ENCODE results near the gene CRELD2. TPM values are rescaled to one million over a fixed set of nuclear protein-coding genes. Genes with fewer than 3 reads are reported as not detected.

CRELD2 gene
- total RNA-seq, 1 donor from 2014 or later, result 27.4 TPM

DNA sequence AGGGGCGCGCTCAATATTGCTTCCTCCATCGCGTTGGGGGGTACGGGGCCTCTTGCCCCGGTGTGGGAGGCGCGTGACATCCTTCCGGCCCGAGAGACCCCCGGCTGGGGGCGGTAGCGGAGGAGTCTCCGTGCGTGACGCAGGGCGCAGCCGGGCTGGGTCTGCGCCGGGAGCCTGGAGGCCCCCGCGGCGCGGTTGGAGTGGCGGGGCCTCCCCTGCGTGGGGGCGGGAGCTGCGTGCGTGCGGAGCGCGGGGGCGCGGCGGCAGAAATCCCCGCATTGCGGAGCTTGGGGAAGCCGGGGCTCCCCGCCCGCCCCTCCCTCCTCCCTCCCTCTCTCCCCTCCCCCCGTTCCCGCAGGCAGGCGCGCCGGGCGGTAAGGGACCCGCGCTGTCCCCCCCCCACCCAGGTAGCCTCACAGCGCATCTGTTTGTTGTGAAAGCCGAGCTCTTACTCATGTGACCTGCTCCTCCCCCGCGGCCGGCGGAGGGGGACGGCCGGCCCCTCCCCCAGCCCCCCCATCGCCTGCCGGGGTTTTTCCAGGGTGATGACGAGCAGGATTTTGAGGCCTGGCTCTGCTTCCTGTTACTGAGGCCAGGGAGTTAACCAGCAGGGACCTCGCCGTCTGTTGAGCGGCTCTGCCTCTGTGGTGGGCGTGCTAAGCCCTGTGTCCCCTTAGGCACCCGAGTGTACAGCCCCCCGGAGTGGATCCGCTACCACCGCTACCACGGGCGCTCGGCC is 43.7 kb downstream of the CRELD2 start:
- ATAC-seq (peak; percentile 63), DNase-seq (peak; percentile 91)
- intact Hi-C loops (cut with micrococcal nuclease), result no loop called here

- intact Hi-C loops (cut with micrococcal nuclease), result no loop called here
- ATAC-seq (no peak), DNase-seq (peak; percentile 53)
Measured at GRCh38 chr22:49962751-49963646, 44.6 kb downstream of the CRELD2 start.

DNA sequence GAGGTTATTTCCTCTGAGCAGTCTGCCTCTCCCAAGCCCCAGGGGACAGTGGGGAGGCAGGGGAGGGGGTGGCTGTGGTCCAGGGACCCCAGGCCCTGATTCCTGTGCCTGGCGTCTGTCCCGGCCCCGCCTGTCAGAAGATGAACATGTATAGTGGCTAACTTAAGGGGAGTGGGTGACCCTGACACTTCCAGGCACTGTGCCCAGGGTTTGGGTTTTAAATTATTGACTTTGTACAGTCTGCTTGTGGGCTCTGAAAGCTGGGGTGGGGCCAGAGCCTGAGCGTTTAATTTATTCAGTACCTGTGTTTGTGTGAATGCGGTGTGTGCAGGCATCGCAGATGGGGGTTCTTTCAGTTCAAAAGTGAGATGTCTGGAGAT is 45.2 kb downstream of the CRELD2 start:
- ATAC-seq, result no peak
- intact Hi-C loops (cut with micrococcal nuclease), result no loop called here
- no peak for DNase-seq

DNA sequence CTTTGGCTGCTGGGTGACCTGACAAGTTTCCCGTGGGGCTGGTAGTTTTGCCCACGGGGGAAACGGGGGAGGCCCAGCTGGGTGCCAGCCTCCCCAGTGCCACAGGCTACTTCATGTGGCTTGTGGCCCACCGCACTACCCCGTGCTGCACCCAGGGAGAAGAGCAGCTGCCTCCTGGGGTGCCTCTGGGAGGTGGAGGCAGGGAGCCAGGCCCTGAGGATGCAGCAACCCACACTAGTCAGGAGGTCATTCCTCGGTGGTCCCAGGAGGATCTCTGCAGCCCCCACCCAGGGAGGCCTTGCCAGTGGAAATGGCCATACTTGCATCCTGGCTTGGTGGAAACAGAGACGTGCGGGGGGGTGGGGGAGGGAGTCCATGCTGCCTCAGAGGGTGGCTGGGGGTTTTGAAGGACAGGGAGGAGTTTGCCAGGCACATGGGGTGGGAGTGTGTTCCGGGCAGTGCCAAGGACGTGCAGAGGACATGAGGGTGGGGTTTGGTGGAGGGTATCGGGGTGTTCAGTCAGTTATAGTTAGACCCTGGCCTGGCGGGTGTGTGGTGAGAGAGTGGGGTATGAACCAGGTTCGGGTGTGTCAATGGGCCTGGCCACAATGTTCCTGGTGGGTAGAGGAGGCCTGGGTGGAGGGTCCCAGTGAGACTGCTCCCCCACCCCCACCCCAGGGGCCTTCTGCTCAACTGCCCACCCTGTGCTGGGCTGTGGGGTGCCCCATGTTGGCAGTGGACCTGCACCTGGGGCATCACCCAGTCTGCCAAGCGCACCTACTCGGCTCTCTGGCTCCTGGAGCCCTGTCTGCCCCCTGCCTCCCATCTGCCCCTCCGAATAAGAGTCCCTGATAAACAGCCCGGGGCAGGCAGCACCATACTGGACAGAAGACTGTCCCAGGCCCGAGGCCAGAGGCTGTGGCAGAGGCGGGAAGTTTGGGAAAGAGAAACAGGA is 46.0 kb downstream of the CRELD2 start:
- intact Hi-C loops (cut with micrococcal nuclease), result no loop called here
- ATAC-seq (no peak), DNase-seq (peak; percentile 40)

- intact Hi-C loops (cut with micrococcal nuclease), result no loop called here
- ATAC-seq (no peak), DNase-seq (peak; percentile 38)
Measured at GRCh38 chr22:49965091-49966040, 46.9 kb downstream of the CRELD2 start.

DNA sequence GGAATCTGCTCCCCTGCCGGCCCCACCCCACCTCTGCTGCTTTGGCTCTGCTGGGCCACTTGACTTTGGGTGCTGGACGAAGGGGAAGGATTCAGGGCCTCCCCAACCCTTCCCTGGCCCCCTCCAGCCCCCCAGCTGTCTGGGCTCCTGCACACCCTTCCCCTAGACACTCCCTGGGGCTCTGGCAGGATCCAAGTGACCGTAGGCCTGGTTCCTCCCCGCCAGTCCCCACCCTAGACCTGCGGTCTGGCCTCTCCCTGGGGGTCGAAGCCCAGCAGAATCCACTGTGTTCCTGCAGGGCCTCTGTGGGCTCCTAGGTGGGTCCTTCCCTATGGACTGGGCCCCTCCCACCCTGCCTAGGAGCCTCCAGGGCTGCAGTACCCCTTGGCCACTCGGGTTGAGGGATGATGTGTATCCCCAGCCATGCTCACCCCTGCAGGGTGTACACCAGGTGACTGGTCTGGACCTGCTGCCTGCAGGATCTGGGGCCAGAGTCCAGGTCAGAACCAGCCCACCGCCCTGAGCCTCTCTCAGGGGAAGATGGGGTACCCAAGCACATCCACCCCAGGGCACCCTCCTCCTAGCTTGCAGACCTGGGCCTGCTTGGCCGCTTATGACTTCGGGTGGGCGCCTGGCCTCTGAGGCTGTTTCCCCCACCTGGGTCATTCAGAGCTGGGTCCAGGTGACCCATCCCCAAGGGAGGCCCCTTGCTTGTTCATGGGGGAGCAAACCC is 47.8 kb downstream of the CRELD2 start:
- DNase-seq, result peak; percentile 33
- ATAC-seq, result no peak
- intact Hi-C loops (cut with micrococcal nuclease), result no loop called here

DNA sequence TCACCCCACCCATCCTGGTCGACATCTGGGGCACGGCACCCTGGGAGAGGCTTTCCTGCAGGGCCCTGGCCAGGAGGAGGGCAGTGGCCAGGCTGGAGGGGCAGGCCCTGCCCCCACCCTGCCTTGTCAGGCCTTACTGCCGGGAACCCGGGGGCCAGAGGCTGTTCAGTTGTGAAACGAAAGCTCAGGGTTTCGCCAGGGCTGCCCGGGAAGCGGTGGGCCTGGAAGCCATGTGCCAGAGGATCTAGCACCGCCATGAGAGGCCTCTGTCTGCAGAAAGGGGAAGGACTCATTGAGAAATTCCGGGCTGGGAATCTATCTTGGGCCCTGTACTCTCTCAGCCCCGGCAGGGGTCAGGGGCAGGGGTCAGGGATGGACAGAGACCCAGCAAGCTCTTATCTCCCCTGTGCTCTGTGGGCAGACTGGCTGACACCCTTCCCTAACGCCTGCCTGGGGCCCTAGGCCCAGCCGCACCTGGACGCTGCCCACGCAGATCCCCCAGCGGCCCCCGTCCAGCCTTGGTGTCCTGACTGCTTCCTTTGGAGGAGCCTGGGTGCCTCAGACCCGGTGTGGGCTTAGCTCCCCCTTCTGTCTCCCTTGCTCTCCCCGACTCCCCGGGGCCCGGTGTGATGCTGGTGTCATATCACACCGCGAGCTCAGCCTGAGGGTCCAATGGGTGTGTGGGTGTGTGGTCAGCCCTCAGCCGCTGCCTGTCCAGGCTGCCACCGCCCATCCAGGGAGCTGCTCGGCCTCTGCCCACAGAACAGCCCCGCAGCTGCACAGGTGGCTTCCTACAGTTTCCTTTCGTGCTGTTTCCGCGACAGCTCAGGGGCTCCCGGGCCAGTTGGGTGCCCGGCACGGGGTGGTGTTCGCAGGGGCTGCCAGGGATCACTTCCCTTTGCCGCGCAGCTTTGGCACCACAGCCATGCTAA is 48.6 kb downstream of the CRELD2 start:
- peak; percentile 64 for DNase-seq
- no peak for ATAC-seq
- intact Hi-C loops (cut with micrococcal nuclease), result no loop called here

GRCh38 chr22:49967706-49968208 is 49.3 kb downstream of the CRELD2 start:
- ATAC-seq (no peak), DNase-seq (peak; percentile 74)
- intact Hi-C loops (cut with micrococcal nuclease), result no loop called here

DNA sequence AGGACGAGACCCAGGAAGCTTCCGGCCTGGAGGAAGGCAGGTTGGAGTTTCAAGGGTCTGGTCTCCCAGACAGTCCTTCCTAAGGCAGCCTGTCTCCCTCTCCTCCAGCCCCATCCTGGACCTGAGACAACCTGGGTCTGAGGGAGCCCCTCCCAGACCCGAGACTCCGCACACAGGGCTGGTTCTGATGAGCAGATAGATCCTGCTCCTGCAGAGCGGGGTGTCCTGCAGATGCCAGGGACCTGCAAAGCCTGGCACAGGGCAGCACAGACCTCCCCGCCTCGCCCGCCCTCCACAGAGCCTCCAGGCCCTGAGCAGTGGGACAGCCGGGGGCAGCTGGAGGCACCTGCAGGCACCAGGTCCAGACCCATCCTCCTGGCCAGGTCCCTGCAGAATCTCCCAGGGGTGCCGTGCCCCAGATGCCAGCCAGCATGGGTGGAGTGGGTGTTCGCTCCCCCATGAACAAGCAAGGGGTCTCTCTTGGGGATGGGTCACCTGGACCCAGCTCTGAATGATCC is 49.9 kb downstream of the CRELD2 start:
- intact Hi-C loops (cut with micrococcal nuclease), result no loop called here
- ATAC-seq (no peak), DNase-seq (peak; percentile 32)

- ATAC-seq (no peak), DNase-seq (peak; percentile 43)
- intact Hi-C loops (cut with micrococcal nuclease), result no loop called here
Measured at GRCh38 chr22:49968831-49969661, 50.6 kb downstream of the CRELD2 start.

DNA sequence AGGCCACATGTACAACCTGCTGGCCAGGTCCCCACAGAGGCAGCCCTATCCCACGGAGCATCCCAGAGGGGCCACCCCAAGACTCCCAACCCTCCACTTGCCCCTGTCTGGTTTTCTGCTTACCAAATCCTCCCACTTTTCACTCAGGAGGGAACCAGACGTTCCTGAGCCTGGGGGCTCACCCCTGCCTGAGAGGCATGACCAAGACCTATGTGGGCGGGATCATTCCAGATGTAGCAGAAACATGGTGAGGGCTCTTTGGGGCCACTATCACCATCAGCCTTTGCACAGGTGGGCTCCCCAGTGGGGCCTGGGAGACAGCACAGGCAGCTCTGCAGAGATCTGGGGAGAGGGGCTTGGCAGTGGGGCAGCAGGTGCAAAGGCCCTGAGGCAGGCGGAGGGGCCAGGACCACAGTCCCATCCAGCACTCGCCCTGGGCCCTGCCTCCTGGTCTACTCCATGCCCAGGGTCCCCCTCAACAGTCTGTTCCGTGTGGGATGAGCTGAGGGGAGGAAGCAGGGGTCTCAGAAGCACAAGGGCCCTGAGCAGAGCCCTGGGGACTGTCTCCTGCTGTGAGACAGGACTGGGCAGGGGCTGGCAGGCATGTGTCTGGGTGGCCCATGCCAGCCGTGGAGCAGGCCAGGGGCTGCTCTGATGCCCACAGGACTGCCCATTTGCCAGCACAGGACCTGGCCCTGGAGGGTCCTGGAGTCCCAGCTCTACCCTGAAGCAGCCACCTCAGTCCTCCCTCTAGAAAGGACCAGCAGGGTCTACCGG is 51.5 kb downstream of the CRELD2 start:
- intact Hi-C loops (cut with micrococcal nuclease), result no loop called here
- ATAC-seq, result no peak
- DNase-seq, result peak; percentile 30

DNA sequence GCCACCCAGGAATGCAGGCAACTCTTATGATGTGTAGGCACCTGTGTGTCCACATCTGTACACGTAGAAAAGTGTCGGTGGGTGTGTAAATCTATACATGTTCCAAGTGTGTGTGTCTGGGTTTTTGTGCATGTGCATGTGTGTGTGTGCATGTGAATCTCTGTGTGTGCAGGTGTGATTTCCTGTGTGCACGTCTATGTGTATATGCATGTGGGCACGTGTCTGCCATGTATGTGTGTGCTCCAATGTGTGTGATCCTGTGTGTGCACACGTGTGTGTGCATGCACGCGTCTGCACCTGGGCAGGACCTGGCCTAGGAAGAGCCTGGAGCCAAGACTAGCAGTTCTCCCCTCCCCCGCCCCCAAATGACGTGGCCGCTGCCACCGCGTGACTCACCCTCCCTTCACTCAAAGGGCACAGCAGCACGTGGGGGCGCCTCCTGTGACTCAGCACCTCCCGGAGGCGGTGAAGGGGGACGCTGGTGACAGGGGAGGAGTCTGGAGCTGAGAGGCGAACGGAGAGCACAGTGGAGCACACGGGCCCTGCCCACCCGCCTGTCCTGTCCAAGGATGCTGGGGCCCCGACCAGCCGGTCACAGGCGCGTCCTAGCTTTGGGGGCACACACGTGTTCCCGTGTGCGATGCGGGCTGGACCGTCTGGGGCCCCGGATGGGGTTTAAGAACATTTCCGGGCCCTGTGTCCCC is 52.2 kb downstream of the CRELD2 start:
- intact Hi-C loops (cut with micrococcal nuclease), result no loop called here
- peak; percentile 89 for ATAC-seq
- peak; percentile 94 for DNase-seq

- DNase-seq (peak; percentile 92), ATAC-seq (peak; percentile 81)
- intact Hi-C loops (cut with micrococcal nuclease), result no loop called here
Measured at GRCh38 chr22:49971232-49972162, 53.1 kb downstream of the CRELD2 start.
